HepG2 (cell line): Measurements from ENCODE around the gene RNF5. TPM values are rescaled to one million over a fixed set of nuclear protein-coding genes. Genes with fewer than 3 reads are reported as not detected.

ENCODE experiments used
- FOXA3 ChIP-seq: IDR thresholded peaks from 2 replicates; pipeline ENCODE4 v1.6.1; 2016; ENCODE audit warnings: missing genetic modification reagents, missing compliant biosample characterization
- FOXO1 ChIP-seq: sonication (generic); formaldehyde crosslinking; IDR thresholded peaks from 2 replicates; pipeline ENCODE4 v1.4.0; 2020; ENCODE audit warnings: missing genetic modification reagents
- GPBP1L1 ChIP-seq: sonication (generic); formaldehyde crosslinking; IDR thresholded peaks from 2 replicates; pipeline ENCODE4 v1.5.0; 2020; ENCODE audit warnings: mild to moderate bottlenecking, missing genetic modification reagents
- HBP1 ChIP-seq: IDR thresholded peaks from 2 replicates; pipeline ENCODE4 v1.6.1; 2016; ENCODE audit warnings: low read depth, control low read depth
- HOMEZ ChIP-seq: IDR thresholded peaks from 2 replicates; pipeline ENCODE4 v1.6.1; 2016; ENCODE audit warnings: low read depth
- IRF9 ChIP-seq: sonication (generic); formaldehyde crosslinking; IDR thresholded peaks from 2 replicates; pipeline ENCODE4 v1.8.0; 2022; ENCODE audit warnings: missing genetic modification reagents, mild to moderate bottlenecking, borderline replicate concordance
- ONECUT2 ChIP-seq: sonication (generic); formaldehyde crosslinking; IDR thresholded peaks from 2 replicates; pipeline ENCODE4 v1.4.0; 2020; ENCODE audit warnings: missing genetic modification reagents
- SP2 ChIP-seq: sonication (generic); formaldehyde crosslinking; IDR thresholded peaks from 2 replicates; pipeline ENCODE4 v1.5.1; 2020; ENCODE audit warnings: mild to moderate bottlenecking, missing genetic modification reagents
- TBL1XR1 ChIP-seq: fragments of 150-350 bp; IDR thresholded peaks from 2 replicates; pipeline ENCODE4 v1.6.1; 2014; ENCODE audit warnings: borderline replicate concordance, low read length; ENCODE audit not compliant: partially characterized antibody
- THYN1 ChIP-seq: sonication (generic); formaldehyde crosslinking; IDR thresholded peaks from 2 replicates; pipeline ENCODE4 v1.8.1; 2023; ENCODE audit warnings: low read depth, mild to moderate bottlenecking, moderate library complexity, missing genetic modification reagents, borderline replicate concordance
- YEATS4 ChIP-seq: sonication (generic); formaldehyde crosslinking; IDR thresholded peaks from 2 replicates; pipeline ENCODE4 v1.4.0; 2020; ENCODE audit warnings: missing genetic modification reagents, borderline replicate concordance
- ZBTB34 ChIP-seq: sonication (generic); formaldehyde crosslinking; IDR thresholded peaks from 2 replicates; pipeline ENCODE4 v1.8.0; 2022; ENCODE audit warnings: mild to moderate bottlenecking, missing genetic modification reagents
- ZFAT ChIP-seq: sonication (generic); formaldehyde crosslinking; conservative IDR thresholded peaks from 2 replicates; pipeline ENCODE4 v1.8.1; 2023; ENCODE audit warnings: missing genetic modification reagents, inconsistent platforms
- ZHX1 ChIP-seq: sonication (generic); formaldehyde crosslinking; IDR thresholded peaks from 2 replicates; pipeline ENCODE4 v1.8.1; 2022; ENCODE audit warnings: low read depth, mild to moderate bottlenecking, missing genetic modification reagents
- ZNF331 ChIP-seq: sonication (generic); formaldehyde crosslinking; IDR thresholded peaks from 2 replicates; pipeline ENCODE4 v1.4.0; 2020; ENCODE audit warnings: missing genetic modification reagents
- ZNF605 ChIP-seq: sonication (generic); formaldehyde crosslinking; IDR thresholded peaks from 2 replicates; pipeline ENCODE4 v1.8.0; 2022; ENCODE audit warnings: mild to moderate bottlenecking, missing genetic modification reagents
- ZNF75D ChIP-seq: sonication (generic); formaldehyde crosslinking; IDR thresholded peaks from 2 replicates; pipeline ENCODE4 v1.8.1; 2023; ENCODE audit warnings: missing genetic modification reagents, mild to moderate bottlenecking, borderline replicate concordance
- polyA plus RNA-seq, 8 experiments: library from polyadenylated mRNA; depleted of rRNA in 3 of 8; stranded (reverse) in 7 of 8; unstranded in 1 of 8; fragments of >200 nt; fragmentation: Illumina TruSeq in 4 of 8; extraction: Trizol in 4 of 8; gene quantifications; 2 replicates each; pipeline versions ENCODE4 v1.2.1 to v1.2.3, GENCODE V29; 2011 to 2016; ENCODE audit warnings: low read depth in 4 of 8, missing spikeins in 1 of 8, mixed read lengths in 1 of 8; ENCODE audit not compliant: insufficient read depth in 1 of 8
- total RNA-seq, 5 experiments: library from RNA; depleted of rRNA; stranded (reverse); fragments of >200 nt; fragmentation: Illumina TruSeq; extraction: Trizol; gene quantifications; 2 replicates each; pipeline ENCODE4 v1.2.3, GENCODE V29; 2016; ENCODE audit warnings: low read depth in 1 of 5

The RNF5 gene
- total and polyA plus RNA-seq, 2 of the 13 experiments (the other 11 are each of a cell fraction or from before 2014, with no cell fraction given) = 98.0 to 131 TPM

GRCh38 chr6:32195902-32196681 is 17.9 kb downstream of the RNF5 start (continued):
- peak; percentile 95 for TF ChIP-seq ZNF605
- TF ChIP-seq ZNF75D (CRISPR knock-in tag) = no peak
- peak; percentile 49; the same call in 1 of the 2 replicates for TF ChIP-seq HBP1 (CRISPR knock-in tag)
- TF ChIP-seq GPBP1L1 (CRISPR knock-in tag) = no peak
- peak; percentile 34 for TF ChIP-seq FOXO1 (CRISPR knock-in tag)
- TF ChIP-seq ZNF331 (CRISPR knock-in tag) = peak; percentile 80
- peak; percentile 88 for TF ChIP-seq IRF9 (CRISPR knock-in tag)
- no peak for TF ChIP-seq ONECUT2 (CRISPR knock-in tag)
- TF ChIP-seq ZBTB34 (CRISPR knock-in tag) = 0 out of 2 replicates have a peak, but pooled peaks have one; percentile 16
- TF ChIP-seq ZHX1 (CRISPR knock-in tag) = peak; percentile 97
- TF ChIP-seq SP2 (CRISPR knock-in tag) = no peak
- no peak for TF ChIP-seq THYN1 (CRISPR knock-in tag)
- TF ChIP-seq FOXA3 (CRISPR knock-in tag) = no peak
- peak; percentile 66 for TF ChIP-seq TBL1XR1
- peak; percentile 70; the same call in 1 of the 2 replicates for TF ChIP-seq YEATS4 (CRISPR knock-in tag)
- no peak for TF ChIP-seq HOMEZ (CRISPR knock-in tag)
- 0 out of 2 replicates have a peak, but pooled peaks have one; percentile 68 for TF ChIP-seq ZFAT (CRISPR knock-in tag)
